Keratinocyte (primary cell): ENCODE measurements around the gene KIAA1210. TPM values are rescaled to one million over a fixed set of nuclear protein-coding genes. Genes with fewer than 3 reads are reported as not detected.

Experiments used
- DNase-seq: peaks from one replicate; pipeline ENCODE4 v3.0.0-alpha.2; 2011; ENCODE audit warnings: low read depth, missing footprints, low spot score
- FAIRE-seq: peaks from 2 replicates; lab custom pipeline; 2011; peaks lifted over from hg19 to GRCh38; lab: Jason Lieb, UNC
- H2AFZ ChIP-seq: 2 replicates; pipeline ENCODE4 v1.6.0; 2012; ENCODE audit warnings: low read length, control low read depth, inconsistent platforms; ENCODE audit not compliant: control insufficient read depth
- H3K27ac ChIP-seq: 2 replicates; pipeline ENCODE4 v1.5.1; 2011; ENCODE audit warnings: low read length; ENCODE audit not compliant: control insufficient read depth, insufficient read depth
- H3K27me3 ChIP-seq: 3 replicates; pipeline ENCODE4 v1.6.0; 2011; ENCODE audit warnings: low read length; ENCODE audit not compliant: control insufficient read depth, insufficient read depth; ENCODE audit errors: extremely low read depth
- H3K36me3 ChIP-seq, 2 experiments: 2 replicates in 1 of 2; 3 replicates in 1 of 2; pipeline ENCODE4 v1.5.1; 2011; ENCODE audit warnings: low read length in 2 of 2, mild to moderate bottlenecking in 1 of 2; ENCODE audit not compliant: control insufficient read depth in 2 of 2, insufficient read depth in 2 of 2; ENCODE audit errors: extremely low read depth in 1 of 2
- H3K4me1 ChIP-seq: 3 replicates; pipeline ENCODE4 v1.5.1; 2011; ENCODE audit warnings: low read length; ENCODE audit not compliant: control insufficient read depth, insufficient read depth; ENCODE audit errors: extremely low read depth
- H3K4me2 ChIP-seq: 3 replicates; pipeline ENCODE4 v1.6.0; 2011; ENCODE audit warnings: low read depth, low read length; ENCODE audit not compliant: control insufficient read depth, insufficient read depth; ENCODE audit errors: extremely low read depth
- H3K4me3 ChIP-seq, 3 experiments: fragments of 200-600 bp in 1 of 3; sonication (generic) in 1 of 3; 2 replicates in 2 of 3; 3 replicates in 1 of 3; pipeline ENCODE4 v1.5.1; 2011 to 2016; ENCODE audit warnings: low read length in 3 of 3, mild to moderate bottlenecking in 3 of 3, control low read depth in 2 of 3, inconsistent platforms in 1 of 3, low read depth in 1 of 3, mixed read lengths in 1 of 3, mixed run types in 1 of 3, moderate library complexity in 1 of 3; ENCODE audit not compliant: control insufficient read depth in 2 of 3, insufficient read depth in 2 of 3; ENCODE audit errors: extremely low read depth in 1 of 3
- H3K79me2 ChIP-seq: 2 replicates; pipeline ENCODE4 v1.6.0; 2012; ENCODE audit warnings: low read length; ENCODE audit not compliant: control insufficient read depth, insufficient read depth
- H3K9ac ChIP-seq: 3 replicates; pipeline ENCODE4 v1.6.0; 2011; ENCODE audit warnings: low read length; ENCODE audit not compliant: control insufficient read depth, insufficient read depth; ENCODE audit errors: extremely low read depth
- H3K9me1 ChIP-seq: 3 replicates; pipeline ENCODE4 v1.6.0; 2011; ENCODE audit warnings: low read length; ENCODE audit not compliant: control insufficient read depth, insufficient read depth; ENCODE audit errors: extremely low read depth
- H3K9me3 ChIP-seq: 2 replicates; pipeline ENCODE4 v1.5.1; 2012; ENCODE audit warnings: low read depth, low read length; ENCODE audit not compliant: control insufficient read depth
- H4K20me1 ChIP-seq: 3 replicates; pipeline ENCODE4 v1.6.0; 2011; ENCODE audit warnings: low read length; ENCODE audit not compliant: control insufficient read depth, insufficient read depth; ENCODE audit errors: extremely low read depth
- EZH2 ChIP-seq: IDR thresholded peaks from one replicate; pipeline ENCODE4 v1.6.1; 2012; ENCODE audit warnings: inconsistent platforms, mild to moderate bottlenecking, low read length, moderate library complexity
- dilution Hi-C: fragments of 300-500 bp; cut with MboI; formaldehyde crosslinking; loops from one replicate; pipeline ENCODE4 v1.7.0; 2020; ENCODE audit warnings: low sequenced_read_pairs; ENCODE audit not compliant: extremely low pct_ligation_motif_present
- polyA plus RNA-seq, 5 experiments: library from polyadenylated mRNA; depleted of rRNA in 3 of 5; stranded (reverse) in 3 of 5; stranded (forward) in 1 of 5; unstranded in 1 of 5; fragments of >200 nt; gene quantifications; 1 replicate in 1 of 5; 2 replicates in 3 of 5; 3 replicates in 1 of 5; pipeline versions ENCODE4 v1.2.1 to v1.2.3, GENCODE V29; 2011 to 2012; ENCODE audit warnings: missing spikeins in 2 of 5, low read depth in 1 of 5, low replicate concordance in 1 of 5
- TF ChIP-seq, protein P1 (sequence below), 3 experiments: IDR thresholded peaks in 1 of 3; conservative IDR thresholded peaks in 1 of 3; optimal IDR thresholded peaks in 1 of 3; 2 replicates in 2 of 3; 3 replicates in 1 of 3; pipeline versions ENCODE3 to v1.5.1; 2011; ENCODE audit warnings: low read length in 3 of 3, mild to moderate bottlenecking in 3 of 3, moderate library complexity in 2 of 3, control low read depth in 1 of 3, inconsistent platforms in 1 of 3; ENCODE audit not compliant: insufficient read depth in 2 of 3; ENCODE audit errors: extremely low read depth in 1 of 3

Gene KIAA1210
- polyA plus RNA-seq, 1 donor (not counting 4 experiments of a cell fraction or from before 2014, with no cell fraction given): not detected

DNA sequence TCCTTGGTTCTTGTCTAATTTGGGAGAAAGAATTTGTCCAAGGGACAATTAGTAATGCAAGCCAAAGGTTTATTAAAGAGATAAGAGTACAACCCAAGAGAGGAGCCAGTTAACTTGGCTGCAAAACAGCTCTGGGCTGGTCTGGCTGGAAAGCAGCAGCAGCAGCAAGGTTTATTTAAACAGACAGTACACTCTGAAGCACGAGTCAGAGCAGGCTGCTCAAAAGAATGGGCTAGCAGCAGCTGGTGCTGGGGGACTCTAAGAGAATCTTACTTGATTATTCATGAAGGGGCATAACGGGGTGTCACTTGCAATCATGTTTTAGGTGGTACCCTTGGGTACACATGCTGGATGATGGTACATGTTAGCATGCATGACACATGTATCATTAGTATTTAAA lies 71.9 kb downstream of the KIAA1210 start:
- Histone ChIP-seq H3K79me2 (no peaks in the 10 kb centered on the region), H3K4me1 (no peaks in the 10 kb centered on the region), H3K9me3 (no peaks in the 10 kb centered on the region), H3K9me1 (no peaks in the 10 kb centered on the region), H3K4me3 (no peak overlapping the region), H2AFZ (no peak overlapping the region), H3K36me3 (no peaks in the 10 kb centered on the region), H3K9ac (no peak overlapping the region), H3K27ac (no peak overlapping the region), H4K20me1 (no peaks in the 10 kb centered on the region), H3K4me2 (no peak overlapping the region), H3K27me3 (no peaks in the 10 kb centered on the region)
- no peak for TF ChIP-seq EZH2
- TF ChIP-seq, protein P1, sequence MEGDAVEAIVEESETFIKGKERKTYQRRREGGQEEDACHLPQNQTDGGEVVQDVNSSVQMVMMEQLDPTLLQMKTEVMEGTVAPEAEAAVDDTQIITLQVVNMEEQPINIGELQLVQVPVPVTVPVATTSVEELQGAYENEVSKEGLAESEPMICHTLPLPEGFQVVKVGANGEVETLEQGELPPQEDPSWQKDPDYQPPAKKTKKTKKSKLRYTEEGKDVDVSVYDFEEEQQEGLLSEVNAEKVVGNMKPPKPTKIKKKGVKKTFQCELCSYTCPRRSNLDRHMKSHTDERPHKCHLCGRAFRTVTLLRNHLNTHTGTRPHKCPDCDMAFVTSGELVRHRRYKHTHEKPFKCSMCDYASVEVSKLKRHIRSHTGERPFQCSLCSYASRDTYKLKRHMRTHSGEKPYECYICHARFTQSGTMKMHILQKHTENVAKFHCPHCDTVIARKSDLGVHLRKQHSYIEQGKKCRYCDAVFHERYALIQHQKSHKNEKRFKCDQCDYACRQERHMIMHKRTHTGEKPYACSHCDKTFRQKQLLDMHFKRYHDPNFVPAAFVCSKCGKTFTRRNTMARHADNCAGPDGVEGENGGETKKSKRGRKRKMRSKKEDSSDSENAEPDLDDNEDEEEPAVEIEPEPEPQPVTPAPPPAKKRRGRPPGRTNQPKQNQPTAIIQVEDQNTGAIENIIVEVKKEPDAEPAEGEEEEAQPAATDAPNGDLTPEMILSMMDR (optimal IDR thresholded peaks at IDR 0.05 in 1 of 3, IDR thresholded peaks at IDR 0.05 in 1 of 3, conservative IDR thresholded peaks at IDR 0.05 in 1 of 3; ENCODE audit: extremely low read depth in 1 of 3, insufficient read depth in 2 of 3, low read length in 3 of 3): no peak
- dilution Hi-C loops: no loop called here
- FAIRE-seq (no peak), DNase-seq (no peak)

DNA sequence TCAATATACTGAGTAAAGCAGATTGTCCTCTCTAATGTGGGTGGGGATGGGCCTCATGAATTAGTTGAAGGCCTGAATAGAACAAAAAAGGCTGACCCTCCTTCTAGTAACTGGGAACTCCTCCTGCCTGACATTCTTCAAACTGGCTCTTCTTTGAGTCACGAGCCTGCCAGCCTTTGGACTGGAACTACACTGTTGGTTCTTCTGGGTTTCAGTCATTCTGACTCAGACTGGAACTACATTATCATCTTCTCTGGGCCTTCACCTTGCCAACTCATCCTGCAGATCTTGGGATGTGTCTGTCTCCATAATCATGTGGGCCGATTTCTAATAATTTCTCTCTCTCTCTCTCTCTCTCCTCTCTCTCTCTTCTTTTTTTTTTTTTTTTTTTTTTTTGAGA lies 81.7 kb downstream of the KIAA1210 start:
- no peak overlapping the region for H3K4me2 ChIP-seq
- no peak overlapping the region for H3K27ac ChIP-seq
- H3K9me3 ChIP-seq: no peaks in the 10 kb centered on the region
- FAIRE-seq (no peak), DNase-seq (no peak)
- dilution Hi-C loops: no loop called here
- no peak overlapping the region for H2AFZ ChIP-seq
- H3K36me3 ChIP-seq: no peaks in the 10 kb centered on the region
- no peaks in the 10 kb centered on the region for H4K20me1 ChIP-seq
- no peaks in the 10 kb centered on the region for H3K4me1 ChIP-seq
- no peak overlapping the region for H3K9ac ChIP-seq
- H3K27me3 ChIP-seq: no peaks in the 10 kb centered on the region
- no peak for TF ChIP-seq EZH2
- TF ChIP-seq, protein P1 (optimal IDR thresholded peaks at IDR 0.05 in 1 of 3, IDR thresholded peaks at IDR 0.05 in 1 of 3, conservative IDR thresholded peaks at IDR 0.05 in 1 of 3; ENCODE audit: extremely low read depth in 1 of 3, insufficient read depth in 2 of 3, low read length in 3 of 3): no peak
- H3K79me2 ChIP-seq: no peaks in the 10 kb centered on the region
- no peaks in the 10 kb centered on the region for H3K9me1 ChIP-seq
- H3K4me3 ChIP-seq: no peak overlapping the region
